ENCODE data around the gene PTPRT.
"Not testable (repeated sequence)": the region's sequence is repeated elsewhere in the genome, so short reads cannot be mapped to it uniquely, and the experiment has no call there.

The PTPRT gene

GRCh38 chr20:42255821-42256220 is 933.9 kb downstream of the PTPRT start:
- DNase-seq = no peak

- no peak for DNase-seq
Measured at GRCh38 chr20:42254673-42255072, 935.0 kb downstream of the PTPRT start.

- DNase-seq = no peak
Measured at GRCh38 chr20:42252116-42252515, 937.6 kb downstream of the PTPRT start.

- DNase-seq = no peak
Measured at GRCh38 chr20:42218621-42219374, 970.9 kb downstream of the PTPRT start.

GRCh38 chr20:42214074-42214473 is 975.6 kb downstream of the PTPRT start:
- no peak for DNase-seq

- DNase-seq = no peak
Measured at GRCh38 chr20:42212391-42212790, 977.3 kb downstream of the PTPRT start.

GRCh38 chr20:42206557-42206956 is 983.1 kb downstream of the PTPRT start:
- DNase-seq = not testable (repeated sequence)

- DNase-seq = no peak
Measured at GRCh38 chr20:42204109-42204660, 985.5 kb downstream of the PTPRT start.

GRCh38 chr20:42197599-42197998 is 992.1 kb downstream of the PTPRT start:
- DNase-seq = no peak

GRCh38 chr20:42193119-42193518 is 996.6 kb downstream of the PTPRT start:
- no peak for DNase-seq

- no peak for DNase-seq
Measured at GRCh38 chr20:42192321-42192720, 997.4 kb downstream of the PTPRT start.

GRCh38 chr20:42191140-42191860 is 998.4 kb downstream of the PTPRT start:
- no peak for DNase-seq

- no peak for DNase-seq
Measured at GRCh38 chr20:42190084-42190483, 999.6 kb downstream of the PTPRT start.

- no peak for DNase-seq
Measured at GRCh38 chr20:42186337-42186736, 1003.4 kb downstream of the PTPRT start.

- DNase-seq = no peak
Measured at GRCh38 chr20:42183147-42183546, 1006.6 kb downstream of the PTPRT start.

GRCh38 chr20:42181064-42181463 is 1008.6 kb downstream of the PTPRT start:
- no peak for DNase-seq

- no peak for DNase-seq
Measured at GRCh38 chr20:42179768-42180167, 1009.9 kb downstream of the PTPRT start.

GRCh38 chr20:42173440-42173839 is 1016.3 kb downstream of the PTPRT start:
- no peak for DNase-seq

- DNase-seq = no peak
Measured at GRCh38 chr20:42164121-42164890, 1025.4 kb downstream of the PTPRT start.

- no peak for DNase-seq
Measured at GRCh38 chr20:42161228-42161829, 1028.4 kb downstream of the PTPRT start.

- no peak for DNase-seq
Measured at GRCh38 chr20:42159808-42160207, 1029.9 kb downstream of the PTPRT start.

GRCh38 chr20:42158272-42158671 is 1031.4 kb downstream of the PTPRT start:
- no peak for DNase-seq

- DNase-seq = no peak
Measured at GRCh38 chr20:42155586-42155985, 1034.1 kb downstream of the PTPRT start.

Data from CD4-positive, alpha-beta T cell treated with Interleukin-1 beta for 1 hour (primary cell).